ENCODE measurements around the gene GRM8. TPM values are rescaled to one million over a fixed set of nuclear protein-coding genes. Genes with fewer than 3 reads are reported as not detected.

Gene GRM8
- total and polyA plus RNA-seq, 4 donors = 0.28 to 4.9 (median 2.8) TPM

- Histone ChIP-seq H3K4me3 (ENCODE audit: low read depth in 1 of 3, low read length in 3 of 3) (no peak overlapping the region), H3K27me3 (ENCODE audit: control insufficient read depth in 4 of 4, insufficient read depth in 4 of 4, low read length in 3 of 4) (no peaks in the 10 kb centered on the region), H3K4me1 (ENCODE audit: control insufficient read depth in 4 of 4, insufficient read depth in 4 of 4, low read length in 3 of 4) (no peaks in the 10 kb centered on the region), H3K27ac (ENCODE audit: low read depth in 1 of 2, low read length in 2 of 2) (no peak overlapping the region), H3K9ac (ENCODE audit: low read depth in 1 of 2, low read length in 2 of 2) (no peak overlapping the region), H3K36me3 (ENCODE audit: control insufficient read depth in 4 of 4, insufficient read depth in 3 of 4, low read depth in 1 of 4, low read length in 3 of 4) (no peaks in the 10 kb centered on the region), H3K9me3 (ENCODE audit: control insufficient read depth in 4 of 4, low read length in 3 of 4) (no peaks in the 10 kb centered on the region)
- TF ChIP-seq YY1 (IDR thresholded peaks at IDR 0.05) (no peak), RAD21 (IDR thresholded peaks at IDR 0.05) (peak in 1 of 2 donors; percentile 6)
- no peak for DNase-seq (ENCODE audit: low spot score)
Measured at GRCh38 chr7:127047521-127047920, 205.2 kb downstream of the GRM8 start.

- peak overlapping the region in 1 of 3 donors; percentile 4 for H3K4me3 ChIP-seq (ENCODE audit: low read depth in 1 of 3, low read length in 3 of 3)
- no peaks in the 10 kb centered on the region for H3K9me3 ChIP-seq (ENCODE audit: control insufficient read depth in 4 of 4, low read length in 3 of 4)
- no peaks in the 10 kb centered on the region for H3K36me3 ChIP-seq (ENCODE audit: control insufficient read depth in 4 of 4, insufficient read depth in 3 of 4, low read depth in 1 of 4, low read length in 3 of 4)
- H3K4me1 ChIP-seq (ENCODE audit: control insufficient read depth in 4 of 4, insufficient read depth in 4 of 4, low read length in 3 of 4) = peaks cover 0 to 2% (median 0%) of the 10 kb centered on the region in 4 donors
- no peak overlapping the region for H3K9ac ChIP-seq (ENCODE audit: low read depth in 1 of 2, low read length in 2 of 2)
- H3K27ac ChIP-seq (ENCODE audit: low read depth in 1 of 2, low read length in 2 of 2) = no peak overlapping the region
- TF ChIP-seq RAD21 (IDR thresholded peaks at IDR 0.05) (peak in 1 of 2 donors; percentile 19), FOXA1 (IDR thresholded peaks at IDR 0.05) (no peak), YY1 (IDR thresholded peaks at IDR 0.05) (peak; percentile 33), RXRA (IDR thresholded peaks at IDR 0.05) (peak in 1 of 2 donors; percentile 44), HNF4A (conservative IDR thresholded peaks at IDR 0.05) (peak in 1 of 2 donors; percentile 61)
- TF ChIP-seq, protein P1, sequence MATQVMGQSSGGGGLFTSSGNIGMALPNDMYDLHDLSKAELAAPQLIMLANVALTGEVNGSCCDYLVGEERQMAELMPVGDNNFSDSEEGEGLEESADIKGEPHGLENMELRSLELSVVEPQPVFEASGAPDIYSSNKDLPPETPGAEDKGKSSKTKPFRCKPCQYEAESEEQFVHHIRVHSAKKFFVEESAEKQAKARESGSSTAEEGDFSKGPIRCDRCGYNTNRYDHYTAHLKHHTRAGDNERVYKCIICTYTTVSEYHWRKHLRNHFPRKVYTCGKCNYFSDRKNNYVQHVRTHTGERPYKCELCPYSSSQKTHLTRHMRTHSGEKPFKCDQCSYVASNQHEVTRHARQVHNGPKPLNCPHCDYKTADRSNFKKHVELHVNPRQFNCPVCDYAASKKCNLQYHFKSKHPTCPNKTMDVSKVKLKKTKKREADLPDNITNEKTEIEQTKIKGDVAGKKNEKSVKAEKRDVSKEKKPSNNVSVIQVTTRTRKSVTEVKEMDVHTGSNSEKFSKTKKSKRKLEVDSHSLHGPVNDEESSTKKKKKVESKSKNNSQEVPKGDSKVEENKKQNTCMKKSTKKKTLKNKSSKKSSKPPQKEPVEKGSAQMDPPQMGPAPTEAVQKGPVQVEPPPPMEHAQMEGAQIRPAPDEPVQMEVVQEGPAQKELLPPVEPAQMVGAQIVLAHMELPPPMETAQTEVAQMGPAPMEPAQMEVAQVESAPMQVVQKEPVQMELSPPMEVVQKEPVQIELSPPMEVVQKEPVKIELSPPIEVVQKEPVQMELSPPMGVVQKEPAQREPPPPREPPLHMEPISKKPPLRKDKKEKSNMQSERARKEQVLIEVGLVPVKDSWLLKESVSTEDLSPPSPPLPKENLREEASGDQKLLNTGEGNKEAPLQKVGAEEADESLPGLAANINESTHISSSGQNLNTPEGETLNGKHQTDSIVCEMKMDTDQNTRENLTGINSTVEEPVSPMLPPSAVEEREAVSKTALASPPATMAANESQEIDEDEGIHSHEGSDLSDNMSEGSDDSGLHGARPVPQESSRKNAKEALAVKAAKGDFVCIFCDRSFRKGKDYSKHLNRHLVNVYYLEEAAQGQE (IDR thresholded peaks at IDR 0.05) = no peak
- WGBS = 65% methylated on average over 7 of the region's 7 CpGs
- H3K27me3 ChIP-seq (ENCODE audit: control insufficient read depth in 4 of 4, insufficient read depth in 4 of 4, low read length in 3 of 4) = no peaks in the 10 kb centered on the region
- no peak for DNase-seq (ENCODE audit: low spot score)
Measured at GRCh38 chr7:127041689-127042452, 210.9 kb downstream of the GRM8 start.

DNA sequence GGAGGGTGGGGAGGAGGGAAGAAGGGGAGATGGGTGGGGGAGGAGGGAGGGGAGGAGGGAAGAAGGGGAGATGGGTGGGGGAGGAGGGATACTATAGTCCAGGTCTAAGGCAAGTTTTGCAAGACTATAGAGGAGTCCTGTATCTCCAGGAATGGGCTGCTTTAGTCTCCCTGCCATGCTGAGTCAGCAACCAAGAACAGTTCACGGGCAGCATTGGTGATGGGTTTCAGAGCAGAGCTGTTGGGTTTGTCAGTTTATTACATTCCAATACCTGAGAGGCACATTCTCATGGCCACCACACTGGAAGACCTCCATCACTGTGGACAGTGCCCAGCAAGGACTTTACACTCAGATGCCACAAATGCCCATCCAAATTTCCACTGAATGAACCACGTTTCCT lies 212.7 kb downstream of the GRM8 start:
- no peak overlapping the region for H3K27ac ChIP-seq (ENCODE audit: low read depth in 1 of 2, low read length in 2 of 2)
- H3K9me3 ChIP-seq (ENCODE audit: control insufficient read depth in 4 of 4, low read length in 3 of 4) = no peaks in the 10 kb centered on the region
- no peak for TF ChIP-seq RAD21 (IDR thresholded peaks at IDR 0.05)
- TF ChIP-seq, protein P1 (IDR thresholded peaks at IDR 0.05) = no peak
- TF ChIP-seq, protein P2, sequence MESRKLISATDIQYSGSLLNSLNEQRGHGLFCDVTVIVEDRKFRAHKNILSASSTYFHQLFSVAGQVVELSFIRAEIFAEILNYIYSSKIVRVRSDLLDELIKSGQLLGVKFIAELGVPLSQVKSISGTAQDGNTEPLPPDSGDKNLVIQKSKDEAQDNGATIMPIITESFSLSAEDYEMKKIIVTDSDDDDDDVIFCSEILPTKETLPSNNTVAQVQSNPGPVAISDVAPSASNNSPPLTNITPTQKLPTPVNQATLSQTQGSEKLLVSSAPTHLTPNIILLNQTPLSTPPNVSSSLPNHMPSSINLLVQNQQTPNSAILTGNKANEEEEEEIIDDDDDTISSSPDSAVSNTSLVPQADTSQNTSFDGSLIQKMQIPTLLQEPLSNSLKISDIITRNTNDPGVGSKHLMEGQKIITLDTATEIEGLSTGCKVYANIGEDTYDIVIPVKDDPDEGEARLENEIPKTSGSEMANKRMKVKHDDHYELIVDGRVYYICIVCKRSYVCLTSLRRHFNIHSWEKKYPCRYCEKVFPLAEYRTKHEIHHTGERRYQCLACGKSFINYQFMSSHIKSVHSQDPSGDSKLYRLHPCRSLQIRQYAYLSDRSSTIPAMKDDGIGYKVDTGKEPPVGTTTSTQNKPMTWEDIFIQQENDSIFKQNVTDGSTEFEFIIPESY (IDR thresholded peaks at IDR 0.05) = no peak
- TF ChIP-seq FOXA1 (IDR thresholded peaks at IDR 0.05) = no peak
- no peak for TF ChIP-seq FOXA2 (IDR thresholded peaks at IDR 0.05)
- TF ChIP-seq EGR1 (IDR thresholded peaks at IDR 0.05; ENCODE audit: low read depth in 2 of 2) = no peak
- no peak for TF ChIP-seq JUND (IDR thresholded peaks at IDR 0.05)
- 89% methylated on average over 2 of the region's 2 CpGs for WGBS
- peaks cover 0 to 9% (median 8%) of the 10 kb centered on the region in 4 donors for H3K4me1 ChIP-seq (ENCODE audit: control insufficient read depth in 4 of 4, insufficient read depth in 4 of 4, low read length in 3 of 4)
- H3K4me3 ChIP-seq (ENCODE audit: low read depth in 1 of 3, low read length in 3 of 3) = no peak overlapping the region
- no peaks in the 10 kb centered on the region for H3K27me3 ChIP-seq (ENCODE audit: control insufficient read depth in 4 of 4, insufficient read depth in 4 of 4, low read length in 3 of 4)
- H3K36me3 ChIP-seq (ENCODE audit: control insufficient read depth in 4 of 4, insufficient read depth in 3 of 4, low read depth in 1 of 4, low read length in 3 of 4) = no peaks in the 10 kb centered on the region
- DNase-seq (ENCODE audit: low spot score) = no peak
- no peak overlapping the region for H3K9ac ChIP-seq (ENCODE audit: low read depth in 1 of 2, low read length in 2 of 2)
